Ramos (cell line): ENCODE measurements around the gene SPIB.
"Not testable (repeated sequence)": the region's sequence is repeated elsewhere in the genome, so short reads cannot be mapped to it uniquely, and the experiment has no call there.

ENCODE experiments used
- in situ Hi-C: fragments of 300-500 bp; cut with MboI; formaldehyde crosslinking; loops from one replicate; pipeline ENCODE4 v1.14.3; 2022; ENCODE audit warnings: low sequenced_read_pairs; ENCODE audit not compliant: unreplicated experiment

The SPIB gene

GRCh38 chr19:50390295-50390694 is 28.4 kb upstream of the SPIB start:
- in situ Hi-C loops, result not testable (repeated sequence)

GRCh38 chr19:50390952-50391351 is 27.8 kb upstream of the SPIB start:
- in situ Hi-C loops, result not testable (repeated sequence)

GRCh38 chr19:50392759-50393158 is 26.0 kb upstream of the SPIB start:
- in situ Hi-C loops, result no loop called here

- in situ Hi-C loops, result no loop called here
Observed at GRCh38 chr19:50393589-50393988, 25.1 kb upstream of the SPIB start.

GRCh38 chr19:50394017-50394416 is 24.7 kb upstream of the SPIB start:
- in situ Hi-C loops, result no loop called here

- in situ Hi-C loops, result no loop called here
Observed at GRCh38 chr19:50398675-50399367, 19.9 kb upstream of the SPIB start.

GRCh38 chr19:50399368-50399745 is 19.4 kb upstream of the SPIB start:
- in situ Hi-C loops, result no loop called here

- in situ Hi-C loops, result no loop called here
Observed at GRCh38 chr19:50401605-50402450, 16.9 kb upstream of the SPIB start.

GRCh38 chr19:50402544-50403301 is 16.0 kb upstream of the SPIB start:
- in situ Hi-C loops, result no loop called here

- in situ Hi-C loops, result no loop called here
Observed at GRCh38 chr19:50406156-50406820, 12.4 kb upstream of the SPIB start.

- in situ Hi-C loops, result no loop called here
Observed at GRCh38 chr19:50406829-50407228, 11.9 kb upstream of the SPIB start.

- in situ Hi-C loops, result no loop called here
Observed at GRCh38 chr19:50409347-50409746, 9.4 kb upstream of the SPIB start.

GRCh38 chr19:50410109-50410508 is 8.6 kb upstream of the SPIB start:
- in situ Hi-C loops, result no loop called here

GRCh38 chr19:50412419-50412818 is 6.3 kb upstream of the SPIB start:
- in situ Hi-C loops, result no loop called here

GRCh38 chr19:50413096-50413495 is 5.6 kb upstream of the SPIB start:
- in situ Hi-C loops, result no loop called here

- in situ Hi-C loops, result no loop called here
Observed at GRCh38 chr19:50413531-50413930, 5.2 kb upstream of the SPIB start.

- in situ Hi-C loops, result no loop called here
Observed at GRCh38 chr19:50414864-50415660, 3.7 kb upstream of the SPIB start.

GRCh38 chr19:50415661-50416033 is 3.1 kb upstream of the SPIB start:
- in situ Hi-C loops, result no loop called here

- in situ Hi-C loops, result no loop called here
Observed at GRCh38 chr19:50416034-50416977, 2.4 kb upstream of the SPIB start.
